HG02588 (cell line): ENCODE results near the gene BZW2.

ENCODE experiments used
- ATAC-seq: cut with Tn5 transposase; IDR thresholded peaks from one replicate; pipeline ENCODE4 v1.9.1; 2021; ENCODE audit warnings: mild to moderate bottlenecking, moderate library complexity; ENCODE audit not compliant: unreplicated experiment

Gene BZW2

DNA sequence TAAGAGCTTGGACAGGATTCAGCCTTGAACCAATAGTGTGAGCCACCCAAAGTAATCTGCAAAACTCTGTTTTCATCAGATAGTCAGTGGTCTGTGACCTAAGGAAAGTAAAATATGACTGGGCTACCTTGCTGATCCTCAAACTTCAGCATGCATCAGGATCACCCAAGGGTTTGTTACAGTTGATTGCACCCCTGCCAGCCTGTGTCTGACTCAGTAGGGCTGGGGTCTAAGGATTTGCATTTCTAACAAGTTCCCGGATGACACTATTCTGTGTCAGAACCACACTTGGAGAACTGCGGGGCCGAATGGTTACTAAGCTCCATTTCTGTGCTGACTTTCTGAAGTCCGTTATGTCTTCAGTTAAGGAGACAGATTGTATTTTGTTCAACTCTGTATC is 66.9 kb downstream of the BZW2 start:
- no peak for ATAC-seq

DNA sequence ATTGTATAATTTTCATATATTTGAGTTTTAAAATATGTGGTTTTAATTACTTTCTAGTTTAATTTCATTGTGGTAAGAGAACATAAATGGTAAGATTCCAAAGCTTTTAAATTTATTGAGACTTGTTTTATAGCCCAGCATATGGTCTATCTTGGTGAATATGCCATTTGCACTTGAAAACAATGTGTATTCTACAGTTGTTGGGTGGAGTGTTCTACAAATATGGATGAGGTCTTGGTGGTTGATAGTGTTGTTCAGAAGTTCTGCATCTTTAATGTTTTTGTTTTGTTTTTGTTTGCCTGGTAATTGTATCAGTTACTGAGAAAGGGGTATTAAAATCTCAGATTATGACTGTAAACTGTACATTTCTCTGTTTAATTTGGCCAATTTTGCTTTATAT is 69.9 kb downstream of the BZW2 start:
- ATAC-seq: no peak

DNA sequence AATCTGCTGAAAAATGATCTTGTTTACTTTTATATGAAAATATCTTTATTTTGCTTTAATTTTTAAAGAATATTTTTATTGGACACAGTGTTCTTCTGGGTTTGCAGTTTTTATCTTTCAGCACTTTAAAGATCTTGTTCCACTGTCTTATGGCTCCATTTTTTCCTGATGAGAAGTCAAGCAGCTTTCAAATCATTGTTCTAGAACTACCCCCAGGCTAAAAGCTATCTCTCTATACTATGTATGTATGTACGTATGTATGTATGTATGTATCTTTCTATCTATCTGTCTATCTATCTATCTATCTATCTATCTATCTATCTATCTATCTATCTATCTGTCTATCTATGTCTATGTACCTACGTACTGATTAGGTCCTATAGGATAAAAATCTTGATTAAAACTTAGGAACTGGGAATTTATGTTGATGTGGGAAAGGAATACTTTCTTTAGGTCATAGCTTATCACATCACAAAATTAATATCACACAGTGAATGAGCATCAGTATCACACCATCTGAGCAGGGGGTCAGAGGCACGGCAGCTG is 72.2 kb downstream of the BZW2 start:
- no peak for ATAC-seq

DNA sequence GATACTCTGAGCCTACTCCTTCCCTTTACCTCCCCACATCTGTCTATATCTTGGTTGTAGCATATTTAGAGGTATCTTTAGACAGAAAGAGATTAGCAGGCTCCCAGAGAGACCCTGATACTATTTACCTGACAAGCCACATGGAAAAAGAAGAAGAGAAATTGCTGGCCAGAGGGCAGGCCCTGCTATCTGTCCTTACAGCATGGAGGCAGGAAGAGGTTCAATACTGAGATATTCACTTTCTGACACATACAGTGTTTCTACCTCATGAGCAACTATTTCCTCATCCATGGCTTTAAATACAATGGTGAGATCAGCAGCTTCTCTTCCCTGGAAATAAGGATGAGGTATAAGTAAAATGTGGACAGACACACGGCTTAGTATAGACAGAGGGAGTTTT is 73.7 kb downstream of the BZW2 start:
- ATAC-seq: no peak

DNA sequence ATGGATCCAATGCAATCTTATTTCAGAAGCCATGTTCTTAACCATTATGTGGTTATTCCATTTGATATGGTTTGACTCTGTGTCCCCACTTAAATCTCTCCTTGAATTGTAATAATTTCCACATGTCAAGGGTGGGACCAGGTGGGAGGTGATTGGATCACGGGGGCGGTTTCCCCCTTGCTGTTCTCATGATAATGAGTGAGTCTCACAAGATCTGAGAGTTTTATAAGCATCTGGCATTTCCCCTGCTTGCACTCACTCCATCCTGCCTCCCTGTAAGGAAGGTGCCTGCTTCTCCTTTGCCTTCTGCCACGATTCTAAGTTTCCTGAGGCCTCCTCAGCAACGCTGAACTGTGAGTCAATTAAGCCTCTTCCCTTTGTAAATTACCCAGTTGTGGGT is 75.6 kb downstream of the BZW2 start:
- no peak for ATAC-seq

DNA sequence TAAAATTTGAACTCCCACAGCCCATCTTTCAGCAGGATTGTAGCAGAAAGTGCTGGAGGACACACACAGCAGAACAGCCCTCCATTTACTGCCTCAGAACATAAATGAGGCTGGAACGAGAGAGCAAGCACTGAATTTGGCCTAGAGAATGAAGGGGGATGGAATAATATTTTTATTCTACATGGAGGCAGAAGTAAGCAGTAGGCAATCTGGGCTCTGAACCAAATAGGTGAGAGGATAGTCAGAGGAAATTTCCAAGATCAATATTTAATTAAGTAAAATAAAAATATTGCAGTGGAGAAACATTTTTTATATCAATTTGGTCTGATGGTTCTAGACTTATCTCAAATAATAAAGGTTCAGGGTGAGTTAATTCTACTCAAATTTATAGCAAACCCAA is 78.4 kb downstream of the BZW2 start:
- ATAC-seq: no peak

DNA sequence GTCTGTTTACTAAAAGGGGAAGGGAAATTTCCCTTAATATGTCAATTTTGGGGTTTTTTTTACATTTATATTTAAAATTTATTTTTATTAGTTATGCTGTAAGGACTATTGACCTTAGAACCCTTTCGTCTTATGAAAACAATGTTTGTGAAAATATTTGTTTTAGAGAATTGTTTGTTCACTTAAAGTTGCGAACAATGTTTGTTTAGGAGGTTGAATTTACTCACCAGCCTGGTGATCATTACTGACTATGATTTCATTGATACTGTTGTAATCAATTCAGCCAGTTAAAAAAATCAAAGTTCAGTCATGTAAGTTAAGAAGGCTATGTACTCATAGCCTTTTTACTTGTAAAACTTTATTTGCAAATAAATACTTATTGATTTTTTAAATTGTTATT is 80.2 kb downstream of the BZW2 start:
- ATAC-seq: no peak

DNA sequence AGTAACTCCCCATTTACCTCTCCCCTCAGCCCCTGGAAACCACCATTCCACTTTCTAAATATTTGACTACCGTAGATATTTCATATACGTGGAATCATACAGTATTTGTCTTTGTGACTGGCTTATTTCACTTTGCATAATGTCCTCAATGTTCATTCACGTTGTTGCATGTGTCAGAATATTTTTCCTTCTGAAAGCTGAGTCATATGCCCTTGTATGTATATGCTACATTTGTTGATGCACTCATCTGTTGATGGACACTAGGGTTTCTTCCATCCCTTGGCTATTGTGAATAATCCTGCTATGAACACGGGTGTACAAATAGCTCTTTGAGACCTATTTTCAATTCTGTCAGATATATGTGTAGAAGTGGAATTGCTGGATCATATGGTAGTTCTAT is 81.8 kb downstream of the BZW2 start:
- ATAC-seq: no peak

DNA sequence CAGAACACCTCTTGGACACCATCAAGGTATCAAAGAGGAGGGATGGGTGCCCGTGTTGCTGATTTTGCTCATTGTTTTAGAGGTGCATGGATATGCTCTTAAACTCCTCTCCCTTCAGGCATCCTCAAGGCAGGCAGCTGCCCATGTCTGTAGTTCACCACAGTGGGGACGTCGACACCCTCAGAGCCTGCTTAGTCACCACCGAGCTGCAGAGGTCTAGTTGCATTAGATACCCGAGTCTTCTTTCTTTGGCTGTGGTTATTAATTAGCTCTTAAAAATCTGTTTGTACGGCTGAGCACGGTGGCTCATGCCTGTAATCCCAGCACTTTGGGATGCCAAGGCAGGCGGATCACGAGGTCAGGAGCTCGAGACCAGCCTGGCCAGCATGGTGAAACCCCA is 82.8 kb downstream of the BZW2 start:
- ATAC-seq: no peak

DNA sequence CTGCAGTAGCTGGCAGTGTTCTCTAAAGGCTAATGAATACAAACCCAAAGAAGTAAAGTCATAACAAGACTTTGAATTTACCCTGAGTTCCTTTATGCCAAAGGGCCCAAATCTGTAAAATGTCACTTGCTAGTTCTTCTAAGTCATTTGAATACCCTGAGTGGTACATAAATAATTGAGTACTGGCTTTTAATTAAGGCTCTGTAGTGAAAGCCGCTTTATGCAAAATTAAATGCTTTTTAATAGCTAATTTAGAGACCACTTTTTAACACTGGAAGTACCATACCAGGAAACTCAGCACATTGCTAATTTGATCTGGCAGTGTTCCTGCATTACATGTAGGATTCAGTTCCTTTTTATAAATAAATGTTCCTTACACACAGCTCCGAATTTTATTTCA is 83.6 kb downstream of the BZW2 start:
- ATAC-seq: no peak

DNA sequence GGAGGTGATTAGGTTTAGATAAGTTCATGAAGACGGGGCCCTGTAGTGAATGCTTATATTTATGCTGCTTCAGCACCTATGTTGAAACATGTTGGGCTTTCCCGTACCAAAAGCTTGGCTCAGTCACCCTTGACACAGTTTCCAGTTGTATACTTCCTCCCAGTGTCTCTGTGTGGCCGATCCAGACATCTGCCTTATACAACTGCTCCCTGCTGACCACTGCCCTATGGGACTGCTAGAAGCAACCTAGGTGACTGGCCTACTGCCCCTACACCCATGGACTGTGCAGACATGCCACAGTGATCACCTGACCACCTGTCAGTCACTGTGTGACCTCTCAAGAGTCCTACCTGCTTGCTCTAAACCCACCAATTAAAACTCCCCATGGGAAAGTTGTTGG is 85.0 kb downstream of the BZW2 start:
- no peak for ATAC-seq

DNA sequence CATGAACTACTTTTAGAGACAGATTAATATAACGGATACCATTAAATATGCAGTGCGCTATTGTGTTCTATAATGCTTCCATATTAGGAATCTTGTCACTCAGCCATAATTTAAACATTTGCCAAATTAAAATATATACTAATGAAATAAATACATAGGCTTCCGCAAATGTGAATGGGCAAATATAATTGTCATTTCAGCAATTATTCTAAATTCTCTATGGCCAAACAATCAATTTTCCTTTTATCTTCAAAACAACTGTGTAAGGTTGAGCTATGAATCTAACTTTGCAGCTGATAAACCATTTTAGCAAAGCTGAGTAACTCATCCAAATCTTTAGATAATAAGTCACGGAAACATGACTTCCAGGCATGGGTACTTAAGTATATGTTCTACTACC is 86.8 kb downstream of the BZW2 start:
- no peak for ATAC-seq

DNA sequence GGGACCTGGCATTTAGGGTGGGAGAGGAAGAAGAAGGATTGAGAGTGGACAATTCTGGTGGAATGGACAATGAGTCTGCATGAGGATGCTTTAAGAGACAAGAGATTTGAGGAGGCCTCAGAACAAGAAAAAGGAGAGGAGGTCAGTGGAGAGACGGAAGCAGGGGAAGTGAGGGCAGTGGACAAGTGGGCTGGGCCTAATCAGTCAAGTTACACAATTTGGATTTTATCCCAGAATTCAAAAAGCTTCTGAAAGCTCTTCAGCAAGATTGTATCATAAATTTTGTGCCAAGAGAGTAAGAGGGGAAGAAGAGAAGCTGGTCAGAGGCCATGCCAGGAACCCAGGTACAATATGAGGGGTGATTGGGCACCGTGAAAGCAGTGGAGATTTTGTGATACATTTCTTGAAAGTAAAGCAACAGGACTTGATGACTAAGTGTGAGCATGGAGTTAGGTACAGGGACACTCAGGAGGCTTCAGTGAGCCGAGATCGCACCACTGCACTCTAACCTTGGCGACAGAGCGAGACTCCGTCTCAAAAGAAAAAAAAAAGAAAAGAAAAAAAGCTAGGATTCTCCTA is 88.3 kb downstream of the BZW2 start:
- ATAC-seq: no peak

DNA sequence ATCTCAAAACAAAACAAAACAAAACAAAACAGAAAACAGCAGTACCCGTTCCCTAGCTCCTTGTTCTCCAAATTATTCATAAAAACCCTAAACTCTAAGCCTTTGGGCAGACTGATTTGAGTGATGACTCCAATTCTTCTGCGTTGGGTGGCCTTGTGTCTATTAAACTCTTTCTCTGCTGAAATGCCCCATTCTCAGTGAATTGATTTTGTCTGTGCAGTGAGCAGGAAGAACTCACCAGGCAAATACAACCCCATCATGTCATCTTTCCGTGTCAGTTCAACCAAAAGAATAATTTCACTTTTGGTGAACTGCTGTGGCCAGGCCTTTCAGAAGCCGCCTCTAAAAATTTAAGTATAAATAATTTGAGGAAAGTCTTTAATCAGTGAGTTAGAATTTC is 89.0 kb downstream of the BZW2 start:
- ATAC-seq: no peak

DNA sequence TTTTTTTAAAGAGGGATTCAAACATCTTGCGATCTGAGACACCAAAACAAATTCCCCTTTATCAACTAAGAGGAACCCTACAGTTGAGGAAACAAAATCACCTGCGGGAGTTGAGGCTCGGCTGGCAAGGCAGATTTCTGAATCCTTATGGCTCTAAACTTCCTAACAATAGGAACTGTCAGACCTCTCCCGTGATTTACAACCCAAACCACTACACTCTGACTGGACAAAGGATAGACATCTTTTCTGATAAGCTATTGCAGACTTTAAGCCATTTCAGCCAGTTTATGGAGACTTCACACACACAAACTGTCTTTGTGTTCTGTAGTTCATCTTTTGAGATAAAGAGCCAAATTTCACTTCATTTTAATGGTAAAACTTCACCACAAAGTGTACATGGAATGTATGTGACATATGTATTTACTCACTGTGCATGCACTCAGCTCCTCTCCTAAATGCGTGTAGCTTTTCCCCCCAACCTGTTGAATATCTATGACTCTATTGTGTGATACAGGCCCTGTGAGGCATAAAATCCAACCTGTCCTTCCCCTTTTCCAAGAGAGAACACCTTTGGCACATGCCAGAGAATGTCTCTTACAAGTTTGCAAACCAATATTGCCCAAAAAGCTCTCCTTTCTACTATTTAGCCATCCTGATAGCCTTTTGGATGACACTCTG is 92.2 kb downstream of the BZW2 start:
- ATAC-seq: no peak

DNA sequence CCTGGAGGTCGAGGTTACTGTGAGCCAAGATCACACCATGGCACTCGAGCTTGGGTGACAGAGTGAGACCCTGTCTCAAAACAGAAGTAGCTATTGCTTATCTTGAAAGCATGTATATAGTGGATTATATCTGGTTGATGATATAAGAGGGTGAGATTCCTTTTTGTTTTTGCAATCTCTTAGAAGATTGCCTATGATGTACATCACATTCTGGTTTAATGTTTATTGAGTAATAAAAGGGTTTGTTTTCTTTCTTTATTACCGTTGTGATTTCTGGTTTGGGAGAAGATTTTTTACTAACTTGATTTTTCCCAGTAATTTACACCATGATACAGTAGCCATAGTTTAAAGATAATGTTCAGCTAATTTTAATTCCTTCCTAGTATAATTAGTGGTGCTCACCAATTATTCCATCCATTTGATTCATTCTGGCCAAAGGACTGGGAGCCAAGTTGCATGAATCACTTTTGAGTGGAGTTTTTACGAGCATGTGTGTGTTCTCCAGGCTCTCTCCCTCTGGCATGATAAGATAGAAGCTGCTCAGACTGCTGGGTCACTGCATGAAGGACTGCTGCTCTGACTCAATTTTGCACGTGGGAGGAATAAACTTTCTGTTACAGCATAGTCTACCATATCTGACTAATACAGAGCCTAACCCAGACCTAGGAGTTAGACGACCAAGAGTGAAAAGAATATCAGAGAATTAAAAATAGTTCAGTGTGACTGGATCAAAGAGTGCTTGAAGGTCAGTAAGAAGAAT is 94.1 kb downstream of the BZW2 start:
- ATAC-seq: no peak

DNA sequence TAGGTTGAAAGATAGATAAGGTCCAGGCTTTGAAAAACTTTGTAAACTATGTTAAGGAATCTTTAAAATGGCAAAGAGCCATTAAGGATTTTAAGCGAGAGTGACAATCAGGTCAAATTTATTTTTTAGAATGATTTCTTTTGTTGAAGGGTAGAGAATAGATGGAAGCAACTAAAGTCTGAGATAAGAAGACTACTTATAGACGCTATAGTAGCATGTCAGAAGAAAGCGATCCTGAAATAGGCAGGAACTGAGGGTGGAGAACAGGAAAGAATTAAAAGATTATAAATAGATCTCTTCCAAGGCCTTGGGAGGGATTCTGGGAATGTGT is 94.6 kb downstream of the BZW2 start:
- ATAC-seq: no peak

DNA sequence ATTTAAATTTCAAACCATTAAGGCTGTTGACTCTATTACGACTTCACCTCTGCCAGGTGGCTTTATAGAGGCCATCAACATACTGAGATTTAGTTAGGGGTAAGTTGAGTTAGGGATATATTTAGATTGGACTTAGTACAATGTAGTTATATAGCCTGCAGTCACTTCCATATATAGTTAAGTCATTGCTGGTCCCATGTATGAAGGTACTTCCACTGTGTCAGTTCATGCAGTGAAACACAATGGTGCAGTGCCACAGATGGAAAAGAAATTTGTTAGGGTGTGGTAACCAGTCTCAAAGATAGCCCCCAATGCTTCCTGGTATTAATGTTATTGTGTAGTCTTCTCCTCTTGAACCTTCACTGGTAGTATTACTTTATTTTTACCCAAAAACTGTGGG is 95.0 kb downstream of the BZW2 start:
- no peak for ATAC-seq

DNA sequence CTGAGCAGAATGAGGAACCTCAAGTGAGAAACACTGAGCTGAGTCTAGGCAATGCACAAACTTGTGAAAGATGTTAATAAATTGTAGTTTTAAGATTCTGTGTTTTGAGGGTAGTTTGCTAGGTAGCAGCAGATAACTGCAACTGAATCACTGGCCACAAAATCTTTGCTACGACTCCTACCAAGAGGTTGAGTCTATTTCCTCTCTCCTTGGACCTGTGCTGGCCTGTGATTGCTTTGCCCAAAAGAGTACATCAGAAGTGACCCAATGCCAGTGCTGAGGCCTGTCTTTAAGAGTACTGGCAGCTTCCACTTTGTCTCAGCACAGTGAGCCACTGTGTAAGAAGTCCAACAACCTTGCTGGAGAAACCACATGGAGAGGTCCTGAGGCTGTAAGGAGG is 95.7 kb downstream of the BZW2 start:
- ATAC-seq: no peak

DNA sequence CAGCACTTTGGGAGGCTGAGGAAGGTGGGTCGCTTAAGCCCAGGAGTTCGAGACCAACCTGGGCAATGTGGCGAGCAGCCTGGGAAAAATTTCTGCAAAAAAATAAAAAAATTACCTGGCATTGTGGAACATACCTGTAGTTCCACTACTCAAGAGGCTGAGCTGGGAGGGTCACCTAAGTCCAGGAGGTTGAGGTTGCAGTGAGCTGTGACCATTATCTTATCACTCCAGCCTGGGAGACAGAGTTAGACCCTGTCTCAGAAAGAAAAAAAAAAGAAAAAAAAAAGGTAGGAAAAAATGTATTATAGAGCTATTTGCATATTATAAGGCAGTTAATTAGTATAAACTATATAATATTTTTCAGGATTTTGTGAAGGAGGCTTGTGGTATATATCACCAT is 96.6 kb downstream of the BZW2 start:
- no peak for ATAC-seq

DNA sequence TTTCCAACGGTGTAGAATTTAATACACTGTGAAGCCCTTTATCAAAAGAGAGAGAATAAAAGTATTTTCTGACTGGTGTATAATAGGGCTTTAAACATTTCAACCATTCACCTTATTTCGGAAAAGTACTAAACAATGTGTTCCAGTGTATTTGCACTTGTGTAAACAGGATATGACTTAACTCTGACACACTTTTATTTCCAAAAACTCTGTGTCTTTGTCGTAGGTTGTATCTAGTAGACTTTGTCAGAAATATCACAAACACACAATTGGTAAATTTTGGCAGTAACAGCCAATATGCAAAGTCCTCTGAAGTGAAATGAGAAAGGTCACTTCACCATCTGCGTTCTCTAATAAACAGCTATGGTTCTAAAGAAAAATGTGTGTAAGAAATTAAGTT is 97.3 kb downstream of the BZW2 start:
- no peak for ATAC-seq

DNA sequence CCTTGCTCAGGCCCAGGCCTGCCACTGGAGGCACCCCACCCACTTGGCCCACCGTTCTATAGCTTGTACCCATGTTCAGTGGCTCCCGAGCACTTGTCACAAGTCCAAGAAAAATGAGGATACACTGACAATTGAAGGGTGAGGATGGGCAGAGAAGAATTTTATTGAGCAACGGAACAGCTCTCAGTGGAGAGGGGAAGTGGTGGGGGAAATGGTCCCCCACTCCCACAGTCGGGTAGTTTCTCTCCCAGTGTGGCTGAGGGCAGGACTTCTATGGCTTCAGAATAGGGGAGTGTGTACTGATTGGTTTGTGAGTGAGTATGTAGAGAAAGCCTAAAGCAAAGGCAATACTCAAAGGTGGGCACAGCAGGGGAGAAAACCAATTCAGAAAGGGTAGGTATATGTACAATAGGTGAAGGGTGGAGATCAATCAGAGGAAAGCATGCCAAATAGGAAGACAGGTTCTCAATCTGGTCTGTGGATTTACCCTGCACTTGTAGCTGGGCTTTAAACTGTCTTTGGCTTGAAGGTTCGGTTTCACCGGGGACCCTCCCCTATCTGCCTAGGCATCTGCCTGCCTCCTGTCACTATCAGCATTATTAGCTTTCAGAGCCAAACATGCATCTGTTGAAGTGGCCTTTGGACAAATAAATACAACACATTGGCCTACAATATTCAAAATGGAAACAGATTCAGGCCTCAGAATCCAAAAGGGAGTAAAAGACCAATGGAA is 98.7 kb downstream of the BZW2 start:
- ATAC-seq: no peak
